GM10847 (cell line): ENCODE results near the gene POLR1G.

Source experiments
- POLR2A ChIP-seq: IDR thresholded peaks from 2 replicates; pipeline ENCODE4 v1.6.1; 2011; ENCODE audit not compliant: insufficient read length; ENCODE audit errors: extremely low read depth

The POLR1G gene

GRCh38 chr19:45424191-45425058, 18.0 kb downstream of the POLR1G start:
- TF ChIP-seq POLR2A: no peak

GRCh38 chr19:45428384-45429231, 22.2 kb downstream of the POLR1G start:
- TF ChIP-seq POLR2A: no peak

DNA sequence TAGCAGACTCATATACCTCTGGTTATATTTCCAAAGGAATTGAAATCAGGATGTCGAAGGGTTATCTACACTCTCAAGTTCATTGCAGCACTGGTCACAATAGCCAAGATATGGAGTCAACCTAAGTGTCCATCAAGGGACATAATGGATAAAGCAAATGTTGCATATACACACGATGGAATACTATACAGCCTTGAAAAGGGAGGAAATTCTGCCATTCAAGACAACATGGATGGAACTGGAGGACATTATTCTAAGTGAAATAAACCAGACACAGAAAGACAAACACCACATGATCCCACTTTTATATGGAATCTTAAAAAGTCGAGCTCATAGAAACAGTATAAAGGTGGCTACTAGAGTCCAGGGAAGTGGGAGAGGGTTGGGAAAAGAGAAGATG, 30.9 kb downstream of the POLR1G start:
- no peak for TF ChIP-seq POLR2A

DNA sequence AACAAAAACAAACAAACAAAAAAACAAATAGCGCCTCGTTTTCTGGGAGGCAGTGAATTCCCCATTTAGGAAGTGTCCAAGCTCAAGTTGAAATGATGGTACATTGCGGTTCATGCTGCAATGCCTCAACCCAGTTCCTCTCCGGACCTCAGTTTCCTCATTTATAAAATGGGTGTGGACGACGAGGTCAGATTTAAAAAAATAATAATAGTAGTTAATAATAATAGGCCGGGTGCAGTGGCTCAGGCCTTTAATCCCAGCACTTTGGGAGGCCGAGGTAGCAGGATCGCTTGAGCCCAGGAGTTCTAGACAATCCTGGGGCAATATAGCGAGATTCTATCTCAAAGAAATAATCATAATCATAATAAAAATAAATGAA, 32.7 kb downstream of the POLR1G start:
- no peak for TF ChIP-seq POLR2A

- TF ChIP-seq POLR2A: no peak
These were observed 33.3 kb downstream of the POLR1G start for GRCh38 chr19:45439569-45440258.

GRCh38 chr19:45440259-45440638, 33.8 kb downstream of the POLR1G start:
- no peak for TF ChIP-seq POLR2A

- no peak for TF ChIP-seq POLR2A
These were observed 34.6 kb downstream of the POLR1G start for GRCh38 chr19:45440873-45441654.

GRCh38 chr19:45442408-45442777, 35.9 kb downstream of the POLR1G start:
- TF ChIP-seq POLR2A: no peak

- no peak for TF ChIP-seq POLR2A
These were observed 36.5 kb downstream of the POLR1G start for GRCh38 chr19:45442778-45443461.

DNA sequence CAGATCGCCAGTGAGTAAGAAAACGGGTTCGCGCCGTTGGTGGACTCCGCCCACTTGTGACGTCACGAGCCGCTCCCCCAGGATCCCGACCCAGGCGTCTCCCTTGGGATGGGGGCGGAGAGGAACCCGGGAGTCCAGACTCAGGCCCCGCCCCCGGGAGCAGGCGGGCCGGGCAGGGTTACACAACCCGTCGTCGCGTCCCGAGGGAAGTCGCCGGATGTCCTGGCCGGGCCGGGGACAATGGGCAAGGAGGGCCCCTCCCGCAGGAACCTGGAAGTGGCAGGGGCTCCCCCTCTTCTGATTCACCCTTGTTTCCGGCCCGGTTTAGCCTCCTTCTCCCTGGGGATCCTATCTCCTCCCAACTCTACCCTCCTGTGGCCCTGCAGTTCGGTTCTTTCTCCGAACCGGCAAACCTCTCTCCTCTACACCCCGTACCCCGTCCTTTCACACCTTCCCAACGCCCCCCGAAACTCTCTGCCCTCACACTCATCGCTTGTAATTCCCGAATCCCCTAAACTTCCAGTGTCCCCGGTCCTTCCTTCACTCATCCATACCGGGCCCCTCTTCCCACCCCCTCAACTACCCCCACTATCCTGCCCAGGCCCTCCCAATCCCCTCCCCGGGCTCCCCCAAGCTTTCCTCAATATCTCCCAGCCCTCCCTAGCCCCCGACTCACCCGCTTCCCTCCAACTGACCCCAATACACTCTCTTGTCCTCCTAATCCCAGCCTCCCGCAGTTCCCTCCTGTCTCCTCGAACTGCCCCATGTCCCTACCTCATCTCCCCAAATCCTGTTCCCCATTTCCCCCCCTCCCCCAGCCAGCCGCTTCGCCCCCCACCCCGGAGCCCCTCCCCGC, 37.2 kb downstream of the POLR1G start:
- no peak for TF ChIP-seq POLR2A

DNA sequence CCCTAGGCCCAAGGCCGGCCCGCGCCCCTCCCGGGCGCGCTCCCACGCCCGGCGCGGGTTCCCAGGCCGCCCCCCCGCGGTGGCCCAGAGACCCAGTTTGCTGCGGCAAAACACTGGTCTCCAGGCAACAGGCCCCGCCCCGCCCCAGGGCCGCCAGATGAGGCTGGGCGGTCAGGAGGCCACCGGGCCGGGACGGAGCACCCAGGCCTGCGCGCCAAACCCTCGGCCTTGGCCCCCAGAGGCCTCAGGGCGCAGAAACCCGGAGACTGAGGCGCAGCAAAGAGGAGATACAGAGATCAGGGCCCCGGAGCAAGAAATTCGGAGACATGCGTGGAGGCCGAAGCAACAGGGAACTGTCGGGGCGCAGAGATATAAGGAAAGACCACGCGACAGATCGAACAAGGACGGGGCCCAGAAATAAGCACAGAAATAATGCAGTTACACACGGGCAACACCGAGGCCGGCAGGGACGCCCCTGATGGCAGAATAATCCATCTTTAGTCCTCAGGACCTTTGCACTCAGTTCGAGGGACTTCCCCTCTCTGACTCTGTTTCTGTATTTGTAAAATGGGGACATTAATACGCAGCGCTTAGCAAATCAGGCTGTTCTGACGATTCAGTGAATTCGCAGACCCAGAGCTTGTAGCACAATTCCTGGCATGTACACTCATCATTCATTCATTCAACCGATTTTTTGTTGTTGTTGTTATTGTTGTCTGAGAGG, 38.0 kb downstream of the POLR1G start:
- TF ChIP-seq POLR2A: peak; percentile 49

- no peak for TF ChIP-seq POLR2A
These were observed 38.7 kb downstream of the POLR1G start for GRCh38 chr19:45445139-45445538.

- no peak for TF ChIP-seq POLR2A
These were observed 39.9 kb downstream of the POLR1G start for GRCh38 chr19:45446295-45446694.
